ENCODE results near the gene SGMS2. TPM values are rescaled to one million over a fixed set of nuclear protein-coding genes. Genes with fewer than 3 reads are reported as not detected.

The SGMS2 gene
- total RNA-seq, 1 donor from 2014 or later, result 0.50 TPM

DNA sequence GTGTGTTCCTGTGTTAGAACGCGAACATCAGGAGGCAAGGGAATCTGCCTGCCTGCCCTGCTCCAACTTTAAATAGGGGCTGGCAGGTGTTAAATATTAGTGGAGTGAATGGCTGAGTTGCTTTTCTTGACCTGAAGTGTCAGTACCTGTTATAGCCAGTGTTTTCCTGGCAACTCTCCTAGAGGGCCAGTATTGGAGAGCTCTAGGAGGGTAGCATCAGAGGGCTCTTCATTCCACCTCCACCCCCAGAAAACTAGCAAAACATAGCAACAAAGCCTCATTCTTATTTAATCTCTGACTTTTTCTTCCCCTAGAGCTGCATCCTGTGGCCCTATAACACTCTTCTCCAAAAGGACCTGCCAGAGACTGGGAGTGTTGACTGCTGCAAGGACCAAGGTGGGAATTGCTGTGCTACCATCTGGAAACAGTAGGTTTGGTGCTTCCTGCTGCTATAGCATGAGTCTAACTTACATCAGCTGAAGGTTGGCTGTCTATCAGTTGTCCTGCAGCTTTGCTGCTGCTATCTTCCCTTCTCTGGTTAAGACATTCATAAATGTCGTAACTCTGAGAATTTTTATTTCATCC lies 33.5 kb downstream of the SGMS2 start:
- Mint-ChIP-seq H3K4me1 (ENCODE audit: low read depth) (peaks cover 11% of the 10 kb centered on the region), H3K9me3 (no peaks in the 10 kb centered on the region), H3K27ac (no peak overlapping the region), H3K36me3 (ENCODE audit: low read depth) (no peaks in the 10 kb centered on the region), H3K4me3 (ENCODE audit: low read depth) (no peak overlapping the region), H3K27me3 (ENCODE audit: low read depth) (peaks cover 19% of the 10 kb centered on the region)
- intact Hi-C loops (cut with micrococcal nuclease), result no loop called here
- no peak for DNase-seq (ENCODE audit: low spot score)

DNA sequence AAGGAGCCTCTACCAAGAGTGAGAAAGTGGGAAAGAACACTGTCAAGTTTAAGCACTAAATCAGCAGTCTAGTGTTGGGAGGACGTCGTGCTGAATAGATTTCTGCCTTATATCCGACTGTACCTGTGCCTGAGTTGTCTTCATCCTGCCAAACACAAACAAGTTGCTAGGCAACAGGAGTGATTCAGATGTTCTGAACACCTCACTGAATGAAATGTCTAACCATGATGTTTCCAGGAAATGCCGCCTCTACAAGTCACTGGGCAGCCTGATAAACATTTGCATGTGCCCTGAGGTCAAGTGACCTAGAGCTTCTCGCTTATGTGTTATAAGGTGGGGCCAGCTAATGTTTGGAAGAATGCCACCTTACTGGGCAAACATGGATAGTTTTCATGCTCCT lies 37.9 kb downstream of the SGMS2 start:
- Mint-ChIP-seq H3K4me1 (ENCODE audit: low read depth) (peaks cover 14% of the 10 kb centered on the region), H3K9me3 (no peaks in the 10 kb centered on the region), H3K36me3 (ENCODE audit: low read depth) (no peaks in the 10 kb centered on the region), H3K27me3 (ENCODE audit: low read depth) (peaks cover 3% of the 10 kb centered on the region), H3K27ac (no peak overlapping the region), H3K4me3 (ENCODE audit: low read depth) (no peak overlapping the region)
- DNase-seq (ENCODE audit: low spot score), result no peak
- intact Hi-C loops (cut with micrococcal nuclease), result no loop called here

GRCh38 chr4:107863416-107863815 lies 38.7 kb downstream of the SGMS2 start:
- intact Hi-C loops (cut with micrococcal nuclease), result no loop called here
- Mint-ChIP-seq H3K4me1 (ENCODE audit: low read depth) (peaks cover 14% of the 10 kb centered on the region), H3K9me3 (no peaks in the 10 kb centered on the region), H3K36me3 (ENCODE audit: low read depth) (no peaks in the 10 kb centered on the region), H3K27ac (no peak overlapping the region), H3K4me3 (ENCODE audit: low read depth) (no peak overlapping the region), H3K27me3 (ENCODE audit: low read depth) (no peaks in the 10 kb centered on the region)
- DNase-seq (ENCODE audit: low spot score), result no peak

GRCh38 chr4:107863850-107864371 lies 39.2 kb downstream of the SGMS2 start:
- intact Hi-C loops (cut with micrococcal nuclease), result no loop called here
- Mint-ChIP-seq H3K36me3 (ENCODE audit: low read depth) (no peaks in the 10 kb centered on the region), H3K4me1 (ENCODE audit: low read depth) (peaks cover 14% of the 10 kb centered on the region)

DNA sequence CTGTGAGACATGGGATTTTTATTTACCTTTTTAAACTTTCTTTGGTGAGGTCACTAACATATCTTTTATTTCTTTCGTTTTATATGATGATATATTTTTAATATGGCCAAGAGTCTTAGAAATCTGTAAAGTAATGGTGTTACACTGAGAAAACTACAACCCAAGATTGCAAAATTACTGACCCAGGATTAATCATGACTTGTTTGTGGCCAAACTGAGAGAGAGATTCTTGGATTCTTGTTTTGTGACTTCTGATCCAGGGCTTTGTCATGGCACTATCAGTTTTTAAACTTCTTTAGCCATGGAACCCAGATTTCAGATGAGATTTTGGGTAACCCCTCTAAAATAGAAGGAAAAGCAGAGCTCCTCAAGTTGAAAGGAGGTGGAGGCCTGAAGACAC lies 42.0 kb downstream of the SGMS2 start:
- intact Hi-C loops (cut with micrococcal nuclease), result no loop called here
- no peak for DNase-seq (ENCODE audit: low spot score)
- Mint-ChIP-seq H3K4me3 (ENCODE audit: low read depth) (no peak overlapping the region), H3K27me3 (ENCODE audit: low read depth) (peaks cover 10% of the 10 kb centered on the region), H3K36me3 (ENCODE audit: low read depth) (no peaks in the 10 kb centered on the region), H3K27ac (no peak overlapping the region), H3K4me1 (ENCODE audit: low read depth) (peaks cover 14% of the 10 kb centered on the region), H3K9me3 (no peaks in the 10 kb centered on the region)

More at GRCh38 chr4:107863850-107864371, 39.2 kb downstream of the SGMS2 start:
- Mint-ChIP-seq H3K4me3 (ENCODE audit: low read depth) (no peak overlapping the region), H3K27ac (no peak overlapping the region), H3K9me3 (no peaks in the 10 kb centered on the region), H3K27me3 (ENCODE audit: low read depth) (peaks cover 2% of the 10 kb centered on the region)
- DNase-seq (ENCODE audit: low spot score), result no peak

DNA sequence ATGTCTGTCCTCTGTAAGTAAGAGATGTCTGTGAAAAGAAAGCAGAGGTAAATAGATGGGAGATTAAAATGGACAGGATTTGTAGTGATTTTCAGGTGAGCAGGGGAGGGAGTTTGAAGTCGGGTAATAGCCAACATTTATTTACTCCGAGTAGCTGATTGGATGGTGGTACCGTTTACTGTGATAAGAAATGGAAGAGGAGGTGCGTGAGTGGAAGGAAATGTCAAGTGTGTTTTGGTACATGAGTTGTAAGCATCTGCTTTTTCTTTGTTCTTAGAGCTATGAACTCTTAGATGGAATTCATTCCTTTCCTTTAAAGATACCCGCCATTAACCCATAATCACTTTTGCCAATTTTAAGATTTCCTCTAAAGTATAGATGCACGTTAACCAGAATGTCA lies 45.5 kb downstream of the SGMS2 start:
- no peaks in the 10 kb centered on the region for H3K9me3 Mint-ChIP-seq

GRCh38 chr4:107870916-107871786 lies 46.4 kb downstream of the SGMS2 start:
- peaks cover 10% of the 10 kb centered on the region for H3K27me3 Mint-ChIP-seq (ENCODE audit: low read depth)
- no peak overlapping the region for H3K4me3 Mint-ChIP-seq (ENCODE audit: low read depth)
- no peak for DNase-seq (ENCODE audit: low spot score)
- no peaks in the 10 kb centered on the region for H3K36me3 Mint-ChIP-seq (ENCODE audit: low read depth)
- intact Hi-C loops (cut with micrococcal nuclease), result no loop called here
- H3K9me3 Mint-ChIP-seq, result no peaks in the 10 kb centered on the region
- H3K4me1 Mint-ChIP-seq (ENCODE audit: low read depth), result no peaks in the 10 kb centered on the region
- no peak overlapping the region for H3K27ac Mint-ChIP-seq

More for the DNA sequence above, 45.5 kb downstream of the SGMS2 start:
- intact Hi-C loops (cut with micrococcal nuclease), result no loop called here
- Mint-ChIP-seq H3K4me3 (ENCODE audit: low read depth) (no peak overlapping the region), H3K36me3 (ENCODE audit: low read depth) (no peaks in the 10 kb centered on the region), H3K27me3 (ENCODE audit: low read depth) (peaks cover 10% of the 10 kb centered on the region), H3K27ac (no peak overlapping the region), H3K4me1 (ENCODE audit: low read depth) (no peaks in the 10 kb centered on the region)
- DNase-seq (ENCODE audit: low spot score), result no peak

- Mint-ChIP-seq H3K4me3 (ENCODE audit: low read depth) (no peak overlapping the region), H3K27me3 (ENCODE audit: low read depth) (peaks cover 7% of the 10 kb centered on the region), H3K4me1 (ENCODE audit: low read depth) (no peaks in the 10 kb centered on the region), H3K9me3 (no peaks in the 10 kb centered on the region), H3K27ac (no peak overlapping the region), H3K36me3 (ENCODE audit: low read depth) (no peaks in the 10 kb centered on the region)
- intact Hi-C loops (cut with micrococcal nuclease), result no loop called here
- DNase-seq (ENCODE audit: low spot score), result no peak
Observed at GRCh38 chr4:107874024-107874423, 49.3 kb downstream of the SGMS2 start.

GRCh38 chr4:107876099-107876498 lies 51.4 kb downstream of the SGMS2 start:
- no peaks in the 10 kb centered on the region for H3K9me3 Mint-ChIP-seq
- peaks cover 2% of the 10 kb centered on the region for H3K27me3 Mint-ChIP-seq (ENCODE audit: low read depth)
- no peaks in the 10 kb centered on the region for H3K4me1 Mint-ChIP-seq (ENCODE audit: low read depth)
- no peaks in the 10 kb centered on the region for H3K36me3 Mint-ChIP-seq (ENCODE audit: low read depth)
- no peak overlapping the region for H3K27ac Mint-ChIP-seq
- no peak overlapping the region for H3K4me3 Mint-ChIP-seq (ENCODE audit: low read depth)
- intact Hi-C loops (cut with micrococcal nuclease), result no loop called here
- DNase-seq (ENCODE audit: low spot score), result no peak

DNA sequence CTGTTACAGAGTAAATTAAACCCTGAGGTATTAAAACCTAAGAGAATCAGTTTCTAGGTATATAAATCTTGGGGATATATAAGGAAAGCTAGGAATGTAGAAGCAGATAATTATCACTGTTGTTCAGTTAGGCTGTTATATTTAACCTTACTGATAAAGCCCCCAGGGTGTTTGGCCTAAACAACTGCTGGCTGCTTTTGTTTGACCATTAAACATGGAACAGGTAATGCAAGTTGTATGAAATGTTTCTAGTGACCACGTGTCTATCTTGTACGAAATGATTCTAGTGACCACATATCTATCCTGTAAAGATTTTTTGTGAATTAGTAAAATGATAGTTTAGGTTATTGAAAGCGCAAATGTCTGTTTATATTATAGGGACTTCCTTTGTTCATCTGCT lies 52.6 kb downstream of the SGMS2 start:
- Mint-ChIP-seq H3K4me3 (ENCODE audit: low read depth) (no peak overlapping the region), H3K36me3 (ENCODE audit: low read depth) (no peaks in the 10 kb centered on the region), H3K27me3 (ENCODE audit: low read depth) (no peaks in the 10 kb centered on the region), H3K27ac (no peak overlapping the region), H3K9me3 (no peaks in the 10 kb centered on the region), H3K4me1 (ENCODE audit: low read depth) (no peaks in the 10 kb centered on the region)
- intact Hi-C loops (cut with micrococcal nuclease), result no loop called here
- DNase-seq (ENCODE audit: low spot score), result no peak

- Mint-ChIP-seq H3K4me1 (ENCODE audit: low read depth) (no peaks in the 10 kb centered on the region), H3K4me3 (ENCODE audit: low read depth) (no peak overlapping the region), H3K27ac (no peak overlapping the region), H3K9me3 (peaks cover 9% of the 10 kb centered on the region), H3K27me3 (ENCODE audit: low read depth) (peaks cover 2% of the 10 kb centered on the region), H3K36me3 (ENCODE audit: low read depth) (no peaks in the 10 kb centered on the region)
- no peak for DNase-seq (ENCODE audit: low spot score)
- intact Hi-C loops (cut with micrococcal nuclease), result no loop called here
Observed at GRCh38 chr4:107885865-107886264, 61.1 kb downstream of the SGMS2 start.

DNA sequence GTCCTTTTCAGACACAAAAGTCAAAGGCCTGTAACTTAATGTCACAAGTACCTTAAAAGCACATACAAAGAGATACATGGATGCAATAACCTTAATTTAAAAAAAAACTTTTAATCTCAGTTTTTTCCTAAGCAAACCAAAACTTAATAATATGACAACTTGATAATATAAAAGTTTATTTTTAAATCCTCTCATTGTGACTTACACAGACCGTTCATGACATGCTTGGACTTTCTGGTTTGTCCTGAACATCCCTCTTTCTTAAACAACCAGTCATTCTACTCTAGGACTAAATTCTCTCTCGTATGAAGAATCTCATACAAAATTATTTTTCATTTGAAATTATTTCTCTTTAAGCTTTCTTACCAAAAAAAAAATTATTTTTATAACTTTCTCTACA lies 63.5 kb downstream of the SGMS2 start:
- DNase-seq (ENCODE audit: low spot score), result no peak
- Mint-ChIP-seq H3K36me3 (ENCODE audit: low read depth) (no peaks in the 10 kb centered on the region), H3K27me3 (ENCODE audit: low read depth) (no peaks in the 10 kb centered on the region), H3K4me1 (ENCODE audit: low read depth) (no peaks in the 10 kb centered on the region), H3K27ac (no peak overlapping the region), H3K9me3 (peaks cover 12% of the 10 kb centered on the region), H3K4me3 (ENCODE audit: low read depth) (no peak overlapping the region)
- intact Hi-C loops (cut with micrococcal nuclease), result no loop called here

- Mint-ChIP-seq H3K27me3 (ENCODE audit: low read depth) (peaks cover 5% of the 10 kb centered on the region), H3K36me3 (ENCODE audit: low read depth) (no peaks in the 10 kb centered on the region), H3K4me1 (ENCODE audit: low read depth) (no peaks in the 10 kb centered on the region), H3K9me3 (peaks cover 12% of the 10 kb centered on the region), H3K4me3 (ENCODE audit: low read depth) (no peak overlapping the region), H3K27ac (no peak overlapping the region)
- intact Hi-C loops (cut with micrococcal nuclease), result no loop called here
- DNase-seq (ENCODE audit: low spot score), result no peak
Observed at GRCh38 chr4:107890779-107891178, 66.0 kb downstream of the SGMS2 start.

All from activated T-helper 2 cell treated with anti-CD3 and anti-CD28 coated beads, Interferon-gamma antibody, Interleukin-2, Interleukin-4, amounts not matched to agents 10 μg/mL and 5 μg/mL and 100 μg/mL, durations not matched to agents 14 hours and 24 hours and 36 hours (primary cell).